OCI-LY1 (cell line): Measurements from ENCODE around the gene KRTAP10-9.

Experiments used
- EZH2 ChIP-seq: fragments of 200-600 bp; sonication (generic), shearing (Covaris generic); IDR thresholded peaks from 2 replicates; pipeline ENCODE4 v1.8.0; 2017; ENCODE audit warnings: borderline replicate concordance, mixed run types, mild to moderate bottlenecking, antibody characterized with exemption, low read length, moderate library complexity, mixed read lengths
- TF ChIP-seq, protein P1 (sequence below): fragments of 200-600 bp; sonication (generic), shearing (Covaris generic); IDR thresholded peaks from 2 replicates; pipeline ENCODE4 v1.5.1; 2017; ENCODE audit warnings: mild to moderate bottlenecking, antibody characterized with exemption, low read length, moderate library complexity, mixed read lengths

DNA sequence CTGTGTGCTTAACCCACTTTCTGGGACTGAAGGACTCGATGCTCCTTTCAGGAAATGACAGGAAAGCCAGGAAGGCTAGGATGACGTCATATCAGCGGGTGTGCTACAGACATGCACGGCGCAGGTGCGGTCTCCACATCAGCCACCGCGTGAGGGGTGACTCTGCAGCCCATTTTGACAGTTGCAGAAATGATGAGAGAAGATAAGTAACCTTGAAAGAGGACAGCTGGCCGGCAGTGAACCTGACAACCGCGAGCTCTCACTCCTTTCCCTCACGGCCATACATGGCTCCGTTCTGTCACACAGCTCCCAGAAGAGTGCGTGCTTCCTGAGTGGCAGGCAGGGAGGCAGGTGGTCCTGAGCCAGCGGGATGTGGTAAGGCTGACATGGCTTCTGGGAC, 44.8 kb upstream of the KRTAP10-9 start:
- TF ChIP-seq, protein P1, sequence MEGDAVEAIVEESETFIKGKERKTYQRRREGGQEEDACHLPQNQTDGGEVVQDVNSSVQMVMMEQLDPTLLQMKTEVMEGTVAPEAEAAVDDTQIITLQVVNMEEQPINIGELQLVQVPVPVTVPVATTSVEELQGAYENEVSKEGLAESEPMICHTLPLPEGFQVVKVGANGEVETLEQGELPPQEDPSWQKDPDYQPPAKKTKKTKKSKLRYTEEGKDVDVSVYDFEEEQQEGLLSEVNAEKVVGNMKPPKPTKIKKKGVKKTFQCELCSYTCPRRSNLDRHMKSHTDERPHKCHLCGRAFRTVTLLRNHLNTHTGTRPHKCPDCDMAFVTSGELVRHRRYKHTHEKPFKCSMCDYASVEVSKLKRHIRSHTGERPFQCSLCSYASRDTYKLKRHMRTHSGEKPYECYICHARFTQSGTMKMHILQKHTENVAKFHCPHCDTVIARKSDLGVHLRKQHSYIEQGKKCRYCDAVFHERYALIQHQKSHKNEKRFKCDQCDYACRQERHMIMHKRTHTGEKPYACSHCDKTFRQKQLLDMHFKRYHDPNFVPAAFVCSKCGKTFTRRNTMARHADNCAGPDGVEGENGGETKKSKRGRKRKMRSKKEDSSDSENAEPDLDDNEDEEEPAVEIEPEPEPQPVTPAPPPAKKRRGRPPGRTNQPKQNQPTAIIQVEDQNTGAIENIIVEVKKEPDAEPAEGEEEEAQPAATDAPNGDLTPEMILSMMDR, result no peak
- no peak for TF ChIP-seq EZH2
